HCT116 (cell line): ENCODE measurements around the gene CMIP. TPM values are rescaled to one million over a fixed set of nuclear protein-coding genes. Genes with fewer than 3 reads are reported as not detected.
"Not testable (repeated sequence)": the region's sequence is repeated elsewhere in the genome, so short reads cannot be mapped to it uniquely, and the experiment has no call there.

Experiments
- ATAC-seq: fragments of 200-7000 bp; cut with Tn5 transposase; 2 replicates; pipeline ENCODE4 v1.9.1; 2020; ENCODE audit warnings: mild to moderate bottlenecking, moderate library complexity
- BruUV-seq: library from RNA; stranded (reverse); fragments of 400-500 nt; replicated peaks from 2 replicates; lab custom pipeline; 2021; lab: Mats Ljungman, UMichigan
- CTCF ChIA-PET: fragments of 300-600 bp; sonication (Branson Sonifier 250); formaldehyde crosslinking; loops from one replicate; lab custom pipeline; 2021; ENCODE audit warnings: antibody characterized with exemption; lab: Charles Lee
- POLR2A ChIA-PET: fragments of 300-600, 350-600 bp; sonication (Branson Sonifier 250); formaldehyde crosslinking; loops from one replicate; lab custom pipeline; 2021; ENCODE audit warnings: antibody characterized with exemption; lab: Charles Lee
- RAD21 ChIA-PET, 2 experiments: fragments of 300-600 bp; sonication (Branson Sonifier 250); formaldehyde crosslinking; loops; one replicate each; lab custom pipeline; 2023; ENCODE audit warnings: low total read pairs in 2 of 2; ENCODE audit not compliant: uncharacterized antibody in 2 of 2, unreplicated experiment in 2 of 2, low non-redundant PET in 1 of 2; lab: Charles Lee
- DNase-seq: peaks from one replicate; pipeline ENCODE4 v3.0.0-alpha.2; 2010; ENCODE audit warnings: low read depth, low spot score
- H2AFZ ChIP-seq: fragments of 200-600 bp; shearing (Covaris generic), sonication (generic); 2 replicates; pipeline ENCODE4 v1.6.1; 2017; ENCODE audit warnings: low read depth, mixed run types, mixed read lengths, antibody characterized with exemption, low read length; ENCODE audit not compliant: poor library complexity, severe bottlenecking
- H3K27ac ChIP-seq: 2 replicates; pipeline ENCODE4 v1.5.1; 2012; ENCODE audit warnings: low read depth, low read length
- H3K27me3 ChIP-seq: fragments of 200-600 bp; sonication (generic); 2 replicates; pipeline ENCODE4 v1.6.1; 2016; ENCODE audit warnings: mixed run types, low read length, mixed read lengths; ENCODE audit not compliant: insufficient read depth
- H3K36me3 ChIP-seq, 2 experiments: fragments of 200-500 bp in 1 of 2; fragments of 200-600 bp in 1 of 2; sonication (Bioruptor generic) in 1 of 2; sonication (generic) in 1 of 2; 2 replicates each; pipeline versions ENCODE4 v1.5.1 to v1.6.1; 2014 to 2016; ENCODE audit warnings: low read length in 2 of 2, inconsistent platforms in 1 of 2, mixed read lengths in 1 of 2, mixed run types in 1 of 2; ENCODE audit not compliant: insufficient read depth in 2 of 2, control insufficient read depth in 1 of 2
- H3K4me1 ChIP-seq, 2 experiments: fragments of 200-600 bp in 1 of 2; sonication (generic) in 1 of 2; 2 replicates each; pipeline versions ENCODE4 v1.5.1 to v1.6.1; 2012 to 2017; ENCODE audit warnings: low read length in 2 of 2, inconsistent platforms in 1 of 2, mild to moderate bottlenecking in 1 of 2, mixed read lengths in 1 of 2, mixed run types in 1 of 2, moderate library complexity in 1 of 2; ENCODE audit not compliant: insufficient read depth in 2 of 2, control insufficient read depth in 1 of 2
- H3K4me2 ChIP-seq: fragments of 200-600 bp; sonication (generic); 2 replicates; pipeline ENCODE4 v1.6.1; 2017; ENCODE audit warnings: mixed run types, low read length, mixed read lengths
- H3K4me3 ChIP-seq, 2 experiments: fragments of 200-600 bp in 1 of 2; sonication (generic) in 1 of 2; replicated peaks in 1 of 2; 2 replicates each; pipeline ENCODE4 v1.5.1; 2011 to 2016; ENCODE audit warnings: low read length in 2 of 2, control low read depth in 1 of 2, low read depth in 1 of 2, mild to moderate bottlenecking in 1 of 2, mixed read lengths in 1 of 2, mixed run types in 1 of 2
- H3K79me2 ChIP-seq: fragments of 200-600 bp; sonication (generic); 2 replicates; pipeline ENCODE4 v1.6.1; 2017; ENCODE audit warnings: mild to moderate bottlenecking, mixed run types, low read length, moderate library complexity, mixed read lengths; ENCODE audit not compliant: insufficient read depth
- H3K9ac ChIP-seq: fragments of 200-600 bp; sonication (generic); 2 replicates; pipeline ENCODE4 v1.6.1; 2016; ENCODE audit warnings: low read length, mixed read lengths
- H3K9me2 ChIP-seq: fragments of 200-600 bp; sonication (generic), shearing (Covaris generic); 2 replicates; pipeline ENCODE4 v1.6.1; 2017; ENCODE audit warnings: mixed run types, mild to moderate bottlenecking, moderate library complexity; ENCODE audit not compliant: insufficient read depth
- H3K9me3 ChIP-seq, 2 experiments: fragments of 200-500 bp in 1 of 2; fragments of 200-600 bp in 1 of 2; sonication (Bioruptor generic) in 1 of 2; sonication (generic) in 1 of 2; 2 replicates each; pipeline ENCODE4 v1.6.1; 2014 to 2017; ENCODE audit warnings: low read length in 2 of 2, mixed read lengths in 2 of 2, inconsistent platforms in 1 of 2, low read depth in 1 of 2, mild to moderate bottlenecking in 1 of 2, mixed run types in 1 of 2, moderate library complexity in 1 of 2; ENCODE audit not compliant: control insufficient read depth in 1 of 2, insufficient read depth in 1 of 2
- H4K20me1 ChIP-seq: fragments of 200-600 bp; sonication (generic), shearing (Covaris generic); 2 replicates; pipeline ENCODE4 v1.6.1; 2017; ENCODE audit warnings: mixed run types, mild to moderate bottlenecking, moderate library complexity; ENCODE audit not compliant: insufficient read depth
- CBX3 ChIP-seq: IDR thresholded peaks from 2 replicates; pipeline ENCODE4 v1.6.1; 2012; ENCODE audit warnings: low read depth
- ELF1 ChIP-seq: IDR thresholded peaks from 2 replicates; pipeline ENCODE4 v1.6.1; 2012; ENCODE audit warnings: low read depth, borderline replicate concordance
- EZH2 ChIP-seq: fragments of 200-600 bp; sonication (generic); IDR thresholded peaks from 2 replicates; pipeline ENCODE4 v1.6.1; 2017; ENCODE audit warnings: antibody characterized with exemption, mixed run types
- EZH2phosphoT487 ChIP-seq: fragments of 200-600 bp; IDR thresholded peaks from 2 replicates; pipeline ENCODE4 v1.6.1; 2018; ENCODE audit warnings: antibody characterized with exemption, borderline replicate concordance
- FOSL1 ChIP-seq: IDR thresholded peaks from 2 replicates; pipeline ENCODE4 v1.6.1; 2012; ENCODE audit warnings: low read depth
- RAD21 ChIP-seq: IDR thresholded peaks from 2 replicates; pipeline ENCODE4 v1.6.1; 2012; ENCODE audit warnings: low read depth, mild to moderate bottlenecking
- ZFX ChIP-seq: fragments of 450-650 bp; IDR thresholded peaks from 2 replicates; pipeline ENCODE4 v1.6.1; 2017
- ZNF274 ChIP-seq: fragments of 200-500 bp; sonication (Bioruptor generic); IDR thresholded peaks from 2 replicates; pipeline ENCODE4 v1.6.1; 2014; ENCODE audit warnings: mild to moderate bottlenecking, low read depth, low read length, inconsistent platforms
- intact Hi-C: fragments of 100-400 bp; cut with micrococcal nuclease; formaldehyde crosslinking; loops from 2 replicates; pipeline ENCODE4 v1.10.0; 2022
- total RNA-seq: library from RNA; stranded (reverse); gene quantifications from one replicate; pipeline ENCODE4 v1.2.1, GENCODE V29; 2021; ENCODE audit not compliant: unreplicated experiment
- TF ChIP-seq, protein P1 (sequence below): IDR thresholded peaks from 2 replicates; pipeline ENCODE4 v1.6.1; 2012; ENCODE audit warnings: low read depth
- TF ChIP-seq, protein P2 (sequence below): IDR thresholded peaks from 2 replicates; pipeline ENCODE4 v1.6.1; 2012

CMIP gene
- total RNA-seq, 1 experiment from 2014 or later: 64.6 TPM

DNA sequence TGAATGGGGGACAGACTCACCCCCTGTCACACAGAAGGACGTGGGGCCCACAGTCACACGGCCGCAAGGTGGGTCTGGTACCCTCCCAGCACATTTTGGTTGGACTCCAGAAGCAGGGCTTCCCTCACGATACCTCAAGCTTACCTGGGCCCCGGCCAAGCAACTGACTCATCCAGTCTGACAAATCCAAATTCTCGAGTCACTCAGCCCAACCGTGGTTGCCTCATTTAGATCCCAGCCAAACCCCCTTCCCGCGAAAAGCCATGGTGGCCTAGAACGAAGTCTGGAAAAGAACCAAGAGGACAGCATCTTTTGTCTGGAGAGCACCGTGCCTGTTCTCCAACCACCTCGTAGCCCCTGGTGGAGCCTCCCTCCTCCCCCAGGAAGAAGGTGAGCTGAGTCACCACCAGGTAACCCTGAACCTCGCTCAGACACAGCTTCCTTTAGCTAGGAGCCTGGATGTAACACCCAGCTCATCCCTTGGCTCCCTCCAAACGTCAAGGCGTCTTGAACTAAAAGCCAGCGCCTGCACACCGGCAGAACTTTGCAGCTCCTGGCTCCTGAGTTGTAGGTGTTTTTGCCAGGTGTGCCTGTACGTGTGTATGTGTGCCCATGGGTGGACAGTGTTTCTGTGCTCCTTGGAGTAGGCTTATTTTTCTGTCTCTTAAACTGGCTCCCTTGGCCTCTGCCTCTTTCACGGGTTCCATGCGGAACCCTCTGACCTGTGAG lies 78.9 kb downstream of the CMIP start (continued):
- TF ChIP-seq ELF1 (no peak), RAD21 (no peak), ZFX (no peak), FOSL1 (peak; percentile 92)
- TF ChIP-seq, all 23 proteins: peak for 7

DNA sequence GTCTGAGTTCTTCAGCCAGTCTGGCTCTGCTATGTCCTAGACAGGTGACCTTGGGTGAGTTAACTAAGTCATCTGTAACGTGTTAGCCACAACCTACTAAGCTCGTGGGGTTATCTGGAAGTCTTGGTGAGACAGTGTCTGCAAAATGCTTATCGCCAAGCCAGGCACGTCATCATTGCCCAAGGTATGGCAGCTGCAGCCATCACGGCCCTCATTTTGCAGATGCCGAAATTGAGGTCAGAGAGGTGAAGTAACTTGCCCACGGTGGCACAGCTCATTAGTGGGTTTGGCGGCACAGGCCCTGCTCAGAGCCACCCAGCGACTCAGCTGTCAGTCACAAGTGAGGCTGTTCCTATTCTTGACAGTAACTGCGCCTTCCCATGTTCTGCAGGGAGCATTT lies 79.8 kb downstream of the CMIP start:
- RAD21 ChIA-PET: no interaction called here
- ATAC-seq (no peak), DNase-seq (no peak)
- H3K9me2 ChIP-seq: no peaks in the 10 kb centered on the region
- H3K4me2 ChIP-seq: peak overlapping the region; percentile 69
- BruUV-seq: no TSS peak
- no peaks in the 10 kb centered on the region; the same call in 1 of the 2 replicates for H4K20me1 ChIP-seq
- TF ChIP-seq, protein P1, sequence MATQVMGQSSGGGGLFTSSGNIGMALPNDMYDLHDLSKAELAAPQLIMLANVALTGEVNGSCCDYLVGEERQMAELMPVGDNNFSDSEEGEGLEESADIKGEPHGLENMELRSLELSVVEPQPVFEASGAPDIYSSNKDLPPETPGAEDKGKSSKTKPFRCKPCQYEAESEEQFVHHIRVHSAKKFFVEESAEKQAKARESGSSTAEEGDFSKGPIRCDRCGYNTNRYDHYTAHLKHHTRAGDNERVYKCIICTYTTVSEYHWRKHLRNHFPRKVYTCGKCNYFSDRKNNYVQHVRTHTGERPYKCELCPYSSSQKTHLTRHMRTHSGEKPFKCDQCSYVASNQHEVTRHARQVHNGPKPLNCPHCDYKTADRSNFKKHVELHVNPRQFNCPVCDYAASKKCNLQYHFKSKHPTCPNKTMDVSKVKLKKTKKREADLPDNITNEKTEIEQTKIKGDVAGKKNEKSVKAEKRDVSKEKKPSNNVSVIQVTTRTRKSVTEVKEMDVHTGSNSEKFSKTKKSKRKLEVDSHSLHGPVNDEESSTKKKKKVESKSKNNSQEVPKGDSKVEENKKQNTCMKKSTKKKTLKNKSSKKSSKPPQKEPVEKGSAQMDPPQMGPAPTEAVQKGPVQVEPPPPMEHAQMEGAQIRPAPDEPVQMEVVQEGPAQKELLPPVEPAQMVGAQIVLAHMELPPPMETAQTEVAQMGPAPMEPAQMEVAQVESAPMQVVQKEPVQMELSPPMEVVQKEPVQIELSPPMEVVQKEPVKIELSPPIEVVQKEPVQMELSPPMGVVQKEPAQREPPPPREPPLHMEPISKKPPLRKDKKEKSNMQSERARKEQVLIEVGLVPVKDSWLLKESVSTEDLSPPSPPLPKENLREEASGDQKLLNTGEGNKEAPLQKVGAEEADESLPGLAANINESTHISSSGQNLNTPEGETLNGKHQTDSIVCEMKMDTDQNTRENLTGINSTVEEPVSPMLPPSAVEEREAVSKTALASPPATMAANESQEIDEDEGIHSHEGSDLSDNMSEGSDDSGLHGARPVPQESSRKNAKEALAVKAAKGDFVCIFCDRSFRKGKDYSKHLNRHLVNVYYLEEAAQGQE: no peak
- TF ChIP-seq EZH2 (no peak), ZNF274 (no peak), CBX3 (no peak), EZH2phosphoT487 (no peak)
- TF ChIP-seq, protein P2, sequence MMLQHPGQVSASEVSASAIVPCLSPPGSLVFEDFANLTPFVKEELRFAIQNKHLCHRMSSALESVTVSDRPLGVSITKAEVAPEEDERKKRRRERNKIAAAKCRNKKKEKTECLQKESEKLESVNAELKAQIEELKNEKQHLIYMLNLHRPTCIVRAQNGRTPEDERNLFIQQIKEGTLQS: no peak
- peaks cover 96% of the 10 kb centered on the region for H3K79me2 ChIP-seq
- H3K4me3 ChIP-seq: no peak overlapping the region
- peak overlapping the region; percentile 55; the same call in 1 of the 2 replicates for H3K27ac ChIP-seq
- H3K9ac ChIP-seq: peak overlapping the region; percentile 62
- no peaks in the 10 kb centered on the region for H3K27me3 ChIP-seq
- H3K4me1 ChIP-seq: peaks cover 60 to 83% of the 10 kb centered on the region in 2 experiments
- no peaks in the 10 kb centered on the region; a peak in 1 of 4 replicates for H3K36me3 ChIP-seq
- POLR2A ChIA-PET: no interaction called here
- CTCF ChIA-PET: no interaction called here
- no peak overlapping the region for H2AFZ ChIP-seq
- no peaks in the 10 kb centered on the region for H3K9me3 ChIP-seq
- intact Hi-C loops: no loop called here

DNA sequence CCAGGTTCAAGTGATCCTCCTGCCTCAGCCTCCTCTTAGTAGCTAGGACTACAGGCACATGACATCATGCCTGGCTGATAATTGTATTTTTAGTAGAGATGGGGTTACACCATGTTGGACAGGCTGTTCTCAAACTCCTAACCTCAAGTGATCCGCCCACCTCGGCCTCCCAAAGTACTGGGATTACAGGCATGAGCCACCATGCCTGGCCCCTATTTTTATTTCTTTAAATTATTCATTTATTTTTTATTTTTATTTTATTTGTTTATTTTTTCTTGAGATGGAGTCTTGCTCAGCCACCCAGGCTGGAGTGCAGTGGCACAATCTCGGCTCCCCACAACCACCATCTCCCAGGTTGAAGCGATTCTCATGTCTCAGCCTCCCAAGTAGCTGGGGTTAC lies 80.3 kb downstream of the CMIP start:
- H3K4me3 ChIP-seq, BruUV-seq, H4K20me1 ChIP-seq, ATAC-seq, CTCF ChIA-PET, POLR2A ChIA-PET, H3K9me3 ChIP-seq, H3K4me2 ChIP-seq, RAD21 ChIA-PET, H3K9me2 ChIP-seq, H3K9ac ChIP-seq, DNase-seq, H3K27me3 ChIP-seq, H2AFZ ChIP-seq, intact Hi-C loops, H3K27ac ChIP-seq, H3K36me3 ChIP-seq: not testable (repeated sequence)
- peaks cover 56 to 83% of the 10 kb centered on the region in 2 experiments for H3K4me1 ChIP-seq
- peaks cover 96% of the 10 kb centered on the region for H3K79me2 ChIP-seq
